ENCODE results near the gene PFKP.

The PFKP gene

DNA sequence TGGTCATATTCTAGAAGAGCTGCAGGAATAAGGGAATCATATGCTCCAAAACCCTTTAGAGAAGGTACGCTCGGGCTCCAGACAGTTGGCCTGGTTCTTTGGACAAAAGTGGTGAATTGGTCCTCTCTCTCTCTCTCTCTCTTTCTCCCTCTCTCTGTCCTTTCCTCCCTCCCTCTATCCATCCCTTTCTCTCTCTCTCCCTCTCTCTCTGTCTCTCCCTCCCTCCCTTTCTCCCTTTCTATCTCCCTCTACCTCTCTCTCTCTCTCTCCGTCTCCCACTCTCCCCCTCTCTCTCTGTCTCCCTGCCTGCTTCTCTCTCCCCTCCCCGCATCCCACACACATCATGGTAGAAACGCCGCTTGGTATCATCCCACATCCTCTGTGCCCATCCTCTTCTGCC is 19.8 kb upstream of the PFKP start:
- no peak for DNase-seq

DNA sequence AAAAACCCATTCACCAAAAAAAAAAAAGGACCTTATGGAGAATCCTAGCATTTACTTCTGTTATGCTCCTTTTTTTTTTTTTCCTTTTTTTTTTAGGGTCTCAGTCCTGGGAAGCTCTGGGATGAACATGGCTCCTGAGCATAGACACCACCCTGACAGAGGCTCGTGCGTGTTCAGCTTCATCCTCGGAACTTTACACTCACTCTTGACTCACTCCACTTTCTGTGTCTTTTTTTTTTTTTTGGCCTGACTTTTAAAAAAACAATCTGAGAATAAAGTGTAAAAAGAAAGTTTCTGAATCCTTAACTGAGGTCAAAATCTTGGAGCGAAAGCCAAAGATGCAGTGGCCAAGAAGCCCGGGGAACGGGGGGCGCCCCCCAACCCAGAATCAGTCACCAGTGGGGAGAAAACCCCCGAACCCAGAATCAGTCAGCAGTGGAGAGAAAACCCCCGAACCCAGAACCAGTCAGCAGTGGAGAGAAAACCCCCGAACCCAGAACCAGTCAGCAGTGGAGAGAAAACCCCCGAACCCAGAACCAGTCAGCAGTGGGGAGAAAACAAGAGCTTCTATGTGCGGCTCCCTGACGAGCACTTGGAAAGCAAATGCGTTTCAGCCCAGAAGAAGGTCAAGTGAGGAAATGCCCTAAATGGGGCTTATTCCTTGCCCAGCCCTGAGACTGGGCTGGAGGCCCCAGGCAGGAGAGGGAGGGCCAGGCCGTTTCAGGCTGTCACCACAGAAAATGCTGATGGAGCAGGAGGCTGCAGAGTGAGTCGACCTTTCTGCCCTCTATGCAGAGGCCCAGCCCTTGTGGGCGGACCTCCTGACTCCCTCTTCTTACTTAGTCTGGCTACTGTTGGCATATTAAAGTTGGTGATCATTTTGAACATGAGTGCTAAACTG is 19.0 kb upstream of the PFKP start:
- no peak for DNase-seq

DNA sequence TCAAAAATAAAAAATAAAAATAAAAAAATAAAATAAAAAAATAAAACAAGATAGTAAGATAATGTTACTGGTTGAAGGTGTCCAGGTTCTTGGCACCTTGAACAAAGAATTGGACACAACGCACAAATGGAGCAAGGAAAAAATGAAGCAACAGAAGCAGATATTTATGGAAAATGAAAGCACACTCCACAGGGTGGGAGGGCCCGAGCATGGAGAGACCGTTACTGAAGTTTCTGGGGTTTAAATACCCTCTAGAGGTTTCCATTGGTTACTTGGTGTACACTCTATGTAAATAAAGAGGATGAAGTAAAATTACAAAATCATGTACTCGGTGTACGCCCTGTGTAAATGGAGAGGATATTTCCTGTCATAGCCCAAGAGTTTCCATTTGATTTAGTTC is 15.7 kb upstream of the PFKP start:
- no peak for DNase-seq

DNA sequence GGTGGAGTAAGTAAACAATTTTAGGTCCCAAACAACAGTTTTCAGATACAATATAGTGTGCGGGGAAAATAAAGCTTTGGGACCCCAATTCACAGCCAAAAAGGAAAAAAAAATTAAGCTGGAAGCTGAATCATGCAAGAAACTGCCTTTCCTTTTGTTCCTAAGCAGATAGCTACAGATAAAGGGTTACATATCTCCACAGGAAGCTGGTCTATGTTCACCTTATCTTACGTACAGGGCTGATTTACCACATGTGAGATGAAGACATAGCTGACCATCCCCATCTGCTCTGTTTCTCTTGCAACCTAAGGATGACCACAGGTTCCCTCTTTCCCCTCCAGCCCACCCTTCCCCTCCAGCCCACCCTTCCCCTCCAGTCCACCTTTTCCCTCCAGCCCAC is 14.2 kb upstream of the PFKP start:
- no peak for DNase-seq

DNA sequence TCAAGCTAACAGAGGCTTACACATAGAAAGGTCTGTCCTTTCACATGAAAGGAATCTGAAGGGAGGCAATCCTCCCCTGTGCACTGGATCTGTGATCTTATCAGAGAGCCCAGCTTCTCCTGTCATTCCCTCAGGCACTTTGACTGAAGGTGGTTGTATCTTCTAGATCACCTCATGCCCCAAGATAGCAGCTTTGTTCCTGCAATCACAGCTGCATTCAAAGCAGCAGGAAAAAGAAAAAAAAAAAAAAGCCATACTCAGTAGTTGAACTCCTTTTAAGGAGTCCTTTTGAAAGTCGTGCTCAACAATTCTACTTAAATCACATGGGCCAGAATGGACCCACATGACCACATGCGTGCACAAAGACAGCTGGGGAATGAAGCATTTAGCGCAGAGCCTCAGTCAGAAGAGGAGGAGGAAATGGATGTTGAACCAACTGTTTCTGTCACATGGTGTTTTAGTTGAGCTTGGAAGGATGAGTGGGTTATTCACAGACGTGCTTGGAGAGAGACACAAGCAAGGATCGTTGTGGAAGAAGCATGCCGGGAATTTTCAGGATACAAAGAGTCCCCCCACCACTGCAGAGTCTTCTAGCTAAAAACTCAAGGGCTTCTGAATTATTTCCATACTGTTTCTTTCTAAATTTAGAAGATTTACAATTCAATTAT is 13.0 kb upstream of the PFKP start:
- no peak for DNase-seq

DNA sequence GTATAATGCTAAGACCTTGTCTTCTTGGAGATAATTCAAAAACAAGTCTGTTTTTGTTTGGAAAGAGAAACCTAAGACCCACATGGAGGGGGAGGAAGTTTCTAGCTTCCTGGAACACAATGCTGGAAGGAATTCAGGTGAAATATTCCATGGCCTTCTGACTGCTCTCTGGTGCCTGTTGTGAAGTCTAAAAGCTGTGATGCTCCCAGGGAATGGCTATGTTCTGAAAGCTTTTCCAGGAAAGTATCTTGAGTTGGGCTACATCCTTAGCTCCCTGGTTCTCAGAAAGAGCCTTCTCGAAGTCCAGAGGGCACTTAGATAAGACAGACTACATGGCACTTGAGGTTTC is 12.5 kb upstream of the PFKP start:
- DNase-seq: no peak

DNA sequence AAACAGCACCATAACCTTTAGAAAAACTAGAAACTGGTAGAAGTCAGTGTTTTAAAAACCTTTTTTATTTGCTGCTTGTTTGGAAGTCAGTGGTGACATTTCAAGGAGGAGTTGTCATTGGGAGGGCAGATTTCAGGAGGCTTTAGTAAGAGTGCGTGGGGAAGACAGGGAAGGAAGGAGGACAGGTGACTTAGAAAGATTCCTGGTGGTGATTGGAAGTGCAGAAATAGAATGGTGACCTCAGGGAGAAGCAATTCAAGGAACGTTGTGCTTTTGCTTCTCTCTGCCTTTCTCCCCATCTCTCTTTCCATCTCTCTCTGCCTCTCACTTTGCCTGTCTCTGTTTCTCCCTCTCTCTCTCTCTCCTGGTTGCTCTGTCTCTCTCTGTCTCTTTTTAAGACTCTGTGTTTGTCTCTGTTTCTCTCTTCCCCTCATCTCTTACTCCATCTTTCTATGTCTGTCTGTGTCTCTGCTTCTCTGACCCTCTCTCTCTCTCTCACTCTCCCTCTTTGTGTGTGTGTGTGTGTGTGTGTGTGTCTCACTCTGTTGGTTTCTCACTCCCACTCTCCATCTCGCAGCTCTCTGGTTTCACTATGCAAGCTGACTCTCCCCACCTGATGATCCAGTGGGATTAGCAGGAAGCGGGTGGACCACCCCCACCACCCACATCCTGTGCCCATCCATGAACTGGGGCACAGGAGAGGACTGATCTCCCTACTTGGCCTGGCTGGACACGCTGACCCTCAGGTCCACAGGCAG is 10.9 kb upstream of the PFKP start:
- no peak for DNase-seq

DNA sequence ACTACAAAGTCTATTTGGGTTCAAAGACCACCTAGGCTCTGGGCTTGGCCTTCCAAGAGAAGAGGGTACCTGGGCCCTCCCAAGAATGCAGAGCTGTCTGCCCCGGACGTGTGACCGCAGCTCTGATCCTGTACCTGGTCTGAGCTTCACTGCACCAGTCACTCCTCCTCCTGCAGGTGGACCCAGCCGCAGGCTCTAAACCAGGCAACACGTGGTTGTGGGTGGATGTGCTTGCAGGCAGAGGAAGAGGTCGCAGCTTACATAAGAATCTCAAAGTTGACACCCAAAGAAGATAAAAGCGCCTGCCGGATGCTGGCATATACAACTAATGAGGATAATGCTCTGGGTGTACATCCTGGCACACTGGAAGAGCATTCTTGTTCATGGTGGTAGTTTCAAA is 9.4 kb upstream of the PFKP start:
- DNase-seq: no peak

DNA sequence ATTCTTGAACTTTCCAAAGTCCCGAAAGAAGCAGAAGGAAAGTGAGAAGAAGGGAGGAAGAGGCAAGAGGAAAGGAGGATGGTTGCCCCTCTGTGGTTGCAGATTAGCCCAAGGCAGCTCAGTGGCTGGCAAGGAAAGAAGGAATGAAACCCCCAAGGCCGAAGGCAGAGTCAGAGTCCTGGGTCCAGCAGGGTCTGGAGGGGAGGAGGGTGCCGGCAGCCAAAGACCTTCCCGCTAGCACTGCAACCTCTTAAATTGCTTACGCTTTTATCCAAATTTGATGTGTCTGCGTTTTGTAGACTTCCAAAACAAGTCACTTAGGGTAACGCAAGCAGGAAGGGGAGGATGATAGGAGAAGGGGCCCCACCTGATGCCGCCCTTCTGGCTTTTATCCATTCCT is 7.4 kb upstream of the PFKP start:
- no peak for DNase-seq

DNA sequence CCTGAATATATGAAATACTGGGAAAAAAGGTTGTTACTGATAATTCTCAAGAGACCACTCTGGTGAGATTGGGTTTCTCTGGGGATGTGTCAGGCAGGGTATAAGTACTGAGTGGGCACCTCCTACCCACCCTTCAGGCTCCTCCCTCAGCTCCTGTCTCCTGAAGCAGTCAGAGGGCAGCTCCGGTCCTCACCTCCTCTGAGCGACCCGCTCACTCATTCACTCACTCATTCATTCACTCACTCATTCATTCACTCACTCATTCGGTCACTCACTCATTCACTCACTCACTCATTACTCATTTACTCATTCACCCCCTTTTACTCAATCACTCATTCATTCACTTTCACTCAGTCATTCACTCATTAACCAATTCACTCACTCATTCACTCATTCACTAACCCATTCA is 6.9 kb upstream of the PFKP start:
- DNase-seq: no peak

DNA sequence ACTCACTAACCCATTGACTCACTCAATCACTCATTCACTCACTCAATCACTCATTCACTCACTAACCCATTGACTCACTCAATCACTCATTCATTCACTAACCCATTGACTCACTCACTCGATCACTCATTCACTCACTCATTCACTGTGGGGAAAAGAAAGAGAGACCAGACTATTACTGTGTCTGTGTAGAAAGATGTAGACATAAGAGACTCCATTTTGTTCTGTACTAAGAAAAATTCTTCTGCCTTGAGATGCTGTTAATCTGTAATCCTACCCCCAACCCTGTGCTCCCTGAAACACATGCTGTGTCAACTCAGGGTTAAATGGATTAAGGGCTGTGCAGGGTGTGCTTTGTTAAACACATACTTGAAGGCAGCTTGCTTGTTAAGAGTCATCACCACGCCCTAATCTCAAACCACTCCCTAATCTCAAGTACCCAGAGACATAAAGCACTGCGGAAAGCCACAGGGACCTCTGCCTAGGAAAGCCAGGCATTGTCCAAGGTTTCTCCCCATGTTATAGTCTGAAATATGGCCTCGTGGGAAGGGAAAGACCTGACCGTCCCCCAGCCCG is 5.9 kb upstream of the PFKP start:
- peak in 1 of 3 experiments; percentile 19 for DNase-seq

DNA sequence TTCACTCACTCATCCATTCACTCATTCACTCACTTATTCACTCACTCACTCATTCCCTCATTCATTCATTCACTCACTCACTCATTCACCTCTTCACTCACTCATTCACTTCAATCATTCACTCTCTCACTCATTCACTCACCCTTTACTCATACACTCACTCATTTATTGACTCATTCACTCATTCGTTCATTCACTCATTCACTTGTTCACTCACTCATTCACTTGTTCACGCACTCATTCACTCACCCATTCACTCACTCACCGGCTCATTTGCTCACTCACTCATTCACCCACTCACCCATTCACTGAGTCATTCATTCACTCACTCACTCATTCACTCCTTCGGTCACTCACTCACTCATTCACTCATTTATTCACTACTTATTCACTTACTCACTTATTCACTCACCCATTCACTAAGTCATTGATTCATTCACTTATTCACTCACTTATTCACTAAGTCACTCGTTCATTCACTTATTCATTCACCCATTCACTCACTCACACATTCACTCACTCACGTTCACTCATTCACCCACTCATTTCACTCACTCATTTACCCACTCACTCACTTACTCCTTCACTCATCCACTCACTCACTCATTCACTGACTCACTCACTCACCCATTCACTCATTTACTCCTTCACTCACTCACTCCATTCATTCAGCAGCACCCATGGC is 4.7 kb upstream of the PFKP start:
- no peak for DNase-seq

DNA sequence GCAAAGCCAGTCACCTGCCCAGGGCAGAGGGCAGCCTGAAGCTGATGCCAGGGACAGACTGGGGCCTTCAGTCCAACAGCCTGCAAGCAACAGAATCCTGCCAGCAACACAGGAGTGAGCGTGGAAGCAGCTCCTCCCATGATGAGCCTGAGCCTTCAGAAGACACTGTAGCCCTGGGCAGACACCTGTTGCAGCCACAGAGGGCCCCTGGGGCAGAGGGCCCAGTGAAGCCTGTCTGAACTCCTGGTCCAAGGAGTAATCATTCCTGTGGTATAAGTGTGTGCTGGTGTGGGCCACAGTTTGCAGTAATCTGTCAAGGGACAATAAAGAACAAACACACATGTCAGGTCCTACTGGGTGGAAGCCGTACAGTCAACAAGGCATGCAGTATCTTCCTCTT is 2.9 kb upstream of the PFKP start:
- DNase-seq: no peak

DNA sequence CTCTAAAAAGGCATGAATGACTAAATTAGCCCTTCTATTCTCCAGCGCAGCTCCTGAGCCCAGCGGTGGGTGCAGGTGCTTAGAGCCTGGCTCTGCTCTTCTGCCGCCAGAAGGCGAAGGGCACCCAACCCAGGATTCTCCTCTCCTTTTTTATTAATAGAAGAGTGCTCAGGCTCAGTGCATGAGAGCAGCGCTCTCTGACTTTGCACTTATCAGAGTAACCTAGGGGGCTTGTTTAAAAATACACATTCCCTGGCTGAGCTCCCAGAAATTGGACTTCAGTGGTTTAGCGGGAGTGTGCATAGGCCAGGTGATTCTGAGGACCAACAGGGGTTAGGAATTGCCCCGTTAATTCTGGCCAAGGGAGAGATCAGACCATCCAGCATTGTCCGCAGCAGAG is 1.7 kb upstream of the PFKP start:
- DNase-seq: peak in 2 of 3 experiments; percentile 5 to 38

DNA sequence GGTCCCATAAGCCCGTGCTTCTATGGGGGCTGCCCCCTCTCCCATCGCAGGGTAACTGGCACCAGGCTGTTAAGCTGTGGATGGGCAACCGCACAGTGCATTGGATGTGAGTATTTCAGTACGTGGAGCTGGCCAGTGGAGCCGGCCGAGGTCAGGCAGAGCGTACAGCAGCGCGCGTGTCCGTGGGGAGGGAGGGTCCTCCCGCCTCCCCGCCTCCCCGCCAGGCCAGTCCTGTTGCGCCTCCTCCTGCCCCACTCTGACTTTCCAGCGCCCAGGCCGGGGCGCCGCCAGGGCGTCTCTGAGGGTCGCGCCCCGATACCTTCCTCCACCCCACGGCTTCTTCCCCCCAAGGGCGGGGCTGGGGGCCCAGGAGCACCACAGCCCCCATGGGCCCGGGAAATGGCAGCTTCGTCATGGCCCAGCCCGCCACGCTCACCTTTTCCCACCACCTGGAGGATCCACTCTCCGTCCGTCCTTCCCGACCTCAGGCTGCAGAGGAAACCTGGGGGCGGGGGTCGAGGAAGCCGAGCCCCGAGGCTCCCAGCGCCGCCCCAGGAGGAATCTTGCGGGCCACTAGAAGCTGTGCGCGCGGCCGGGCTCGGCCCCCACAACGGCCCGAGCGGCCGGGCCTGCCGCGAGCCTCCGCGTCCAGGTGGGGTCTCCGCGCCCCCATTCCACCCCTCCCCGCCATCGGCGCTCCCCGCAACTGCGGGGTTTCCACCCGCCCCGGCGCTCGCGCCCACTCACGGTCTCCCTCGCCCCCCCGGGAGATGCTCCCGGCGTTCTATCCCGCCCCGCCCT is 831 bp upstream of the PFKP start:
- DNase-seq: peak in 1 of 3 experiments; percentile 6

DNA sequence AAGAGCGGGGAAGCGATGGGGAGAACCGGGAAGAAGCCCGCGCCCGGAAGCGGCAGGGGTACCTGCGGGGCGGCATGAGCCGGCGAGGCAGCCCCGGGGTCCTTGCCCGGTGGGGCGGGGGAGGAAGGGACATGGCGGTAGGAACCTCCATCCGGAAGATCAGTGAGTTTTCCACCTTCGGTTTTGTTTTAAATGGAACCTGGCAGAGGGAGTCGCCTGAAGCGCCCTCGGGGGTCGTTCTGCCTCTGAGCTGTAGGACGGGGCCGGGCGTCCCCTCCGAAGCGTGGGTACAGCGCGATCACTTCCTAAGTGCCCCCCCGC is 471 bp downstream of the PFKP start:
- no peak for DNase-seq

DNA sequence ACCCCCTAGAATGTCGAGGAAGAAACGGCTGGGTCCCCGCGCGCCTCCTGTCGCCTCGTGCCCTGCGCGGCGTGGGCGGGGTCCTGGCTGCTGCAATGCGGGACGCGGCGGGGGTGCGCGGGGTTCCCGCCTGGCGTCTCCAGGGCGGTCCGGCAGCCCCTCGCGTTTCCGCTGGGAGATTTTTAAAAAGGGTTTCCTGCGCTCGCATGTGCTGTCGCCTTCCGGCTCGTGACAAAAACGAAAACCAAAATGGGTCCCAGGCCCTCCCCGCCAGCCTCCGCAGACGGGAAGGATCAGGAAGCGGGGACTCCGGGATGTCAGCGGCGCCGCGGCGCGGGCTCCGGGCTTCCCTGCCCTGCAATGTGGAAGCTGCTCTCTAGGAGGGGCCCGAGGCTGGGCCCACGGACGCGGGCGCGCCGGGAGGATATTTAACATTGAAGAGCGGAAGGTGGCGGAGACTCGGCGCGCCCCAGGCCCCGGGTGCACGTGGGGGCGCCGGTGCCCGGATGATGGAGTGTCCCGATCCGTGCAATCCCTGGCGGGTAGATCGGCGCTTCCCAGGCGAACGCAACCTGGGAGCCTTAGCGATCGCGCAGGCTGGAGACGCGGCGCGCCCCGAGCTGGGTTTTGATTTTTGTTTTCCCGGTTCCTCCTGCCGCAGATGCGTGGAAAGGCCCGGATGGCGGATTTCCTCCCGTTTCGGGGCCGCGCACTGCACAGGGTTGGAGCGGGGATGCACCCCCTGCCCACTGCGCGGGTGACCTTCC is 1.0 kb downstream of the PFKP start:
- DNase-seq: peak; percentile 26 to 62 (median 60)

DNA sequence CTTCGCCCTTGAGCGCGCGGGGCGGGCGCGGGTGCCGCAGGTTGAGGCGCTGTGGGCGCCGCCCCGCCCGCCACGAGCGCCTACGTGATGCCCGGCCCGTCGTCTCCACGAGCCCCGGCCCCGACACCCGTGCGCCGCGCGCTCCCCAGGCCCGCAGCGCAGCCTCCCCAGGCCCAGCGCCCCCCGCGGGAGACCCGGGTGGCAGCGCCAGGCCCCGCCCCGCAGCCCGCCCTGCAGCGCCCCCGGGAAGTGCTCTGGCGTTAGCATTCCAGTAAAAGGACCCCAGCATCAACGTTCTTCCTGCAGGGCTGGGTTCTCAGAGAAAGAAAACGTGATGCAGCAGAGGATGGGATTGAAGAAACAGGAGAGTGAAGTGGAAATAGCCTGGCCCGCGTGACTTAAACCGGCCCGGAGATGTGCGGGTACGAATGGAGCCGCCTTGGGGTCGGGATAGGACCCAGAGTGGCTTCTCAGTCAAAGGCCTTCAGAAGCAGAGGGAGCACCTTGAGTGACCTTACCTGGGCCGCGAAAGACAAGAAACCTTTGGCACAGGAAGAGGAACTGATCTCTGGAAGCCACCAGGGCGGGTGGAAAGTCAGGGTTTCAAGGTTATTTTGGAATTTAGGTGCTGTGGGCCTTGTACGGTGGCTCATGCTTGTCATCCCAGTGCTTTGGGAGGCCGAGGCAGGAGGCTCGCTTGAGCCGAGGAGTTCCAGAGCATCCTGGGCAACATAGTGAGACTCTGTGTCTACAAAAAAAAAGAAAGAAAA is 1.8 kb downstream of the PFKP start:
- DNase-seq: peak in 2 of 3 experiments; percentile 33 to 54

DNA sequence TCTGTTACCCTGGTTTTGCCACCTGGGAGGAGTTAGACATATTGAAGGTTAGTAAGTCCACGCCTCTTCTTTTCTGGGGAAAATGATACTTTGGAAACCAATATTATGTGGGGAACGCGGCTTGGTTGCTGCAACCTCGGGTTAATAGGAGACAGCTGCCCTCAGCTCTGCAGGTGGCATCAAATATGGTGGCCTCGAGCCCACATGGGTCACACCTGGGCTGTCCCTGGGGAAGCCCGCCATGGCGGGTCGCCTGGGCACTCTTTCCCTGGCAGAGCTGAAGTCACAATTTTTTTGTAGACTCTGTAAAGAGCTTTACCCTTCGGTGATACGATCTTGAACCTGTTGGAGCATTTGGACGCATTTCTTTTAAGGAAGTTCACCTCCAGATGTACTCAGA is 2.5 kb downstream of the PFKP start:
- no peak for DNase-seq

DNA sequence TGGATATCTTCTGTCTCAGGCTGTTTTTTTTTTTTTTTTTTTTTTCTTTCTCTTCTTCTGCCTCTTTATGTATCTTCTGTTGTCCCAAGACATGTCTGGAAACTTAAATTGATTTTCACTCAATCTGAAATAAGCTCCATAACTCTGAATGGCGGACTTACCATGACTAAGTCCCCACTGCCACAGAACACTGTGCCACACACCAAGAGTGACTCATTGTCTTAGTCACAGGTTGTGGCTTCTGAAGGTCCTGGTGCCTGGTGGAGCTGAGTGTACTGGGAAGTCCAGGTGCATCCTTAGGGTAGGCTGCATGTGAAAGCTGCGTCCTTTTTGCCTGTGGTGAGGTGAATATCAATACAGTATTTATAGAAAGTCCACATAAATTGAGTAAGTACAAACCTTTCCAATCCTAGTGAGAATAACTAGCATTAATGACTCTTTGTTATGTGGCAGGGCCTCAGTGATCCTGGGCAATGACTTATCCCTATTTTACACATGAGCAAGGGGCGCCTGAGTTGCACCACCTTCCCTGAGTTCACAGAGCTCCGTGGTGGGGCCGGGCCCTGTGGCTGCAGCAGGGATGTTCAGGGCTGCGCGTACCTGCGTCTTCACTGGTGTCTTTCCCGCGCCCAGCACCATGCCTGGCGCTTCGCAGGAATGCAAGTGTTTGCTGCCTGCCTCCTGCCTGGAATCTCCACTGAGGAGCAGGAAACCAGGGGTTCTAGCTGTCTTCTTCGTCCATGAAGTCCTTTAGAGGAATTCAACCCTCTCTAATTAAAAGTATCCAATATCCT is 4.3 kb downstream of the PFKP start:
- DNase-seq: no peak

Data from NCI-H1417 (cell line).